ENCODE results near the gene KSR2. TPM values are rescaled to one million over a fixed set of nuclear protein-coding genes. Genes with fewer than 3 reads are reported as not detected.

Gene KSR2
- total and polyA plus RNA-seq, 7 donors: under 0.01 to 0.04 (median 0.02) TPM; not detected in 2

GRCh38 chr12:117421987-117422386 is 546.8 kb downstream of the KSR2 start:
- no peak for ATAC-seq
- H3K27ac ChIP-seq: no peak overlapping the region
- TF ChIP-seq CTCF (IDR thresholded peaks at IDR 0.05): no peak
- peaks cover 9% of the 10 kb centered on the region for H3K4me1 ChIP-seq
- WGBS, 3 donors: 72 to 88% (median 81%) methylated on average over 2 of the region's 2 CpGs
- H3K27me3 ChIP-seq (ENCODE audit: insufficient read depth in 3 of 3, low read length in 2 of 3): no peaks in the 10 kb centered on the region
- no peak for DNase-seq
- no peak overlapping the region for H3K4me3 ChIP-seq
- H3K9me3 ChIP-seq: no peaks in the 10 kb centered on the region
- H3K36me3 ChIP-seq (ENCODE audit: insufficient read depth in 1 of 2, low read depth in 1 of 2): no peaks in the 10 kb centered on the region
- intact Hi-C loops (cut with DNase I): no loop called here

- no peaks in the 10 kb centered on the region for H3K27me3 ChIP-seq (ENCODE audit: insufficient read depth in 3 of 3, low read length in 2 of 3)
- TF ChIP-seq CTCF (IDR thresholded peaks at IDR 0.05): no peak
- no peaks in the 10 kb centered on the region for H3K9me3 ChIP-seq
- H3K4me1 ChIP-seq: peaks cover 11% of the 10 kb centered on the region
- no peak overlapping the region for H3K4me3 ChIP-seq
- ATAC-seq: no peak
- intact Hi-C loops (cut with DNase I): no loop called here
- no peak overlapping the region for H3K27ac ChIP-seq
- 64 to 72% (median 68%) methylated on average over 4 of the region's 4 CpGs for WGBS, 3 donors
- no peaks in the 10 kb centered on the region for H3K36me3 ChIP-seq (ENCODE audit: insufficient read depth in 1 of 2, low read depth in 1 of 2)
- DNase-seq: no peak
These were observed 547.6 kb downstream of the KSR2 start for GRCh38 chr12:117421068-117421752.

- peaks cover 34% of the 10 kb centered on the region for H3K4me1 ChIP-seq
- intact Hi-C loops (cut with DNase I): no loop called here
- no peak overlapping the region for H3K27ac ChIP-seq
These were observed 551.8 kb downstream of the KSR2 start for GRCh38 chr12:117417004-117417403.

GRCh38 chr12:117412465-117413188 is 556.2 kb downstream of the KSR2 start:
- TF ChIP-seq CTCF (IDR thresholded peaks at IDR 0.05): no peak
- H3K27me3 ChIP-seq (ENCODE audit: insufficient read depth in 3 of 3, low read length in 2 of 3): no peaks in the 10 kb centered on the region
- peak overlapping the region; percentile 34 for H3K4me3 ChIP-seq
- peak; percentile 80 to 87 (median 83) for ATAC-seq
- peak overlapping the region; percentile 84 for H3K27ac ChIP-seq
- H3K9me3 ChIP-seq: no peaks in the 10 kb centered on the region
- intact Hi-C loops (cut with DNase I): no loop called here
- H3K36me3 ChIP-seq (ENCODE audit: insufficient read depth in 1 of 2, low read depth in 1 of 2): no peaks in the 10 kb centered on the region
- 24 to 32% (median 26%) methylated on average over 11 of the region's 11 CpGs for WGBS, 3 donors
- H3K4me1 ChIP-seq: peaks cover 38% of the 10 kb centered on the region
- peak; percentile 70 to 93 for DNase-seq

More at GRCh38 chr12:117417004-117417403, 551.8 kb downstream of the KSR2 start:
- Histone ChIP-seq H3K4me3 (no peak overlapping the region), H3K27me3 (ENCODE audit: insufficient read depth in 3 of 3, low read length in 2 of 3) (no peaks in the 10 kb centered on the region), H3K9me3 (no peaks in the 10 kb centered on the region), H3K36me3 (ENCODE audit: insufficient read depth in 1 of 2, low read depth in 1 of 2) (no peaks in the 10 kb centered on the region)
- DNase-seq (no peak), ATAC-seq (no peak)
- WGBS, 3 donors: 11 to 24% (median 15%) methylated on average over 1 of the region's 1 CpG
- no peak for TF ChIP-seq CTCF (IDR thresholded peaks at IDR 0.05)

Measured in psoas muscle (tissue), 8 donors.